Measurements from ENCODE around the gene PBRM1.

DNA sequence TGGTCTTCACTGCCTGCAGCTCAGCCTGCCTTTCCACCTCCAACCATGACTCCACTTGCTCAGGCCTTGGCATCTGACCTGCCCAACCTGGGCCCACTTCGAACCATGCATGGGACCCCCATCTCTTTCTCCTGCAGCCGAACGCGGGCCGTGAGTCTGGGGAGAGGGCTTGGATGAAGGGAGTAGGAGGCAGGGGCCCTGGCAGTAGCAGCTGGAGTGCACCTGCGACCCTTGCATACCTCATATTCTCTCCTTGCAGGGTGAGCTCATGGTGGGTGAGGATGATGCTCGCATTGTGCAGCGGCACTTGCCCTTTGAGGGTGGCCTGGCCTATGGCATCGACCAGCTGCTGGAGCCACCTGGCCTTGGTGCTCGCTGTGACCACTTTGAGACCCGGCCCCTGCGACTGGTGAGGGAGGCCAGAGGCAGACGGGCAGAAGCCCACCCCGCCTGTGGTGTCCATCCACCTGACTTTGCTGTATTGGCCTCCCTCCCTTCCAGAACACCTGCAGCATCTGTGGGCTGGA, 165.5 kb downstream of the PBRM1 start:
- no peak for TF ChIP-seq EZH2 (IDR thresholded peaks at IDR 0.05; ENCODE audit: low read length, missing control alignments)
- TF ChIP-seq, protein P1, sequence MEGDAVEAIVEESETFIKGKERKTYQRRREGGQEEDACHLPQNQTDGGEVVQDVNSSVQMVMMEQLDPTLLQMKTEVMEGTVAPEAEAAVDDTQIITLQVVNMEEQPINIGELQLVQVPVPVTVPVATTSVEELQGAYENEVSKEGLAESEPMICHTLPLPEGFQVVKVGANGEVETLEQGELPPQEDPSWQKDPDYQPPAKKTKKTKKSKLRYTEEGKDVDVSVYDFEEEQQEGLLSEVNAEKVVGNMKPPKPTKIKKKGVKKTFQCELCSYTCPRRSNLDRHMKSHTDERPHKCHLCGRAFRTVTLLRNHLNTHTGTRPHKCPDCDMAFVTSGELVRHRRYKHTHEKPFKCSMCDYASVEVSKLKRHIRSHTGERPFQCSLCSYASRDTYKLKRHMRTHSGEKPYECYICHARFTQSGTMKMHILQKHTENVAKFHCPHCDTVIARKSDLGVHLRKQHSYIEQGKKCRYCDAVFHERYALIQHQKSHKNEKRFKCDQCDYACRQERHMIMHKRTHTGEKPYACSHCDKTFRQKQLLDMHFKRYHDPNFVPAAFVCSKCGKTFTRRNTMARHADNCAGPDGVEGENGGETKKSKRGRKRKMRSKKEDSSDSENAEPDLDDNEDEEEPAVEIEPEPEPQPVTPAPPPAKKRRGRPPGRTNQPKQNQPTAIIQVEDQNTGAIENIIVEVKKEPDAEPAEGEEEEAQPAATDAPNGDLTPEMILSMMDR (conservative IDR thresholded peaks at IDR 0.05 in 1 of 2, IDR thresholded peaks at IDR 0.05 in 1 of 2; ENCODE audit: low read depth in 1 of 2, low read length in 2 of 2) = no peak

Data from fibroblast of lung (primary cell).